ENCODE measurements around the gene HDAC4. TPM values are rescaled to one million over a fixed set of nuclear protein-coding genes. Genes with fewer than 3 reads are reported as not detected.
A peak's percentile ranks its signal among the peaks of the same experiment; 100 is the strongest.

Gene HDAC4
- total and polyA plus RNA-seq, 8 donors = 1.7 to 98.8 (median 24.5) TPM

- intact Hi-C loops (cut with DNase I; ENCODE audit: low total_unique reads) = no loop called here
- no peak for DNase-seq
- TF ChIP-seq POLR2A (IDR thresholded peaks at IDR 0.05) (no peak), EP300 (IDR thresholded peaks at IDR 0.05) (no peak), POLR2AphosphoS5 (IDR thresholded peaks at IDR 0.05) (no peak), CTCF (IDR thresholded peaks at IDR 0.05) (no peak)
- Histone ChIP-seq H3K4me3 (no peak overlapping the region), H3K27ac (peak overlapping the region in 1 of 5 donors; percentile 43), H3K4me1 (peaks cover 0 to 56% (median 19%) of the 10 kb centered on the region in 4 donors), H3K27me3 (no peaks in the 10 kb centered on the region), H3K9me3 (no peaks in the 10 kb centered on the region), H3K36me3 (no peaks in the 10 kb centered on the region)
- WGBS, 5 donors = 86 to 95% (median 94%) methylated on average over 11 of the region's 11 CpGs
Measured at GRCh38 chr2:239360008-239360407, 40.8 kb downstream of the HDAC4 start.

DNA sequence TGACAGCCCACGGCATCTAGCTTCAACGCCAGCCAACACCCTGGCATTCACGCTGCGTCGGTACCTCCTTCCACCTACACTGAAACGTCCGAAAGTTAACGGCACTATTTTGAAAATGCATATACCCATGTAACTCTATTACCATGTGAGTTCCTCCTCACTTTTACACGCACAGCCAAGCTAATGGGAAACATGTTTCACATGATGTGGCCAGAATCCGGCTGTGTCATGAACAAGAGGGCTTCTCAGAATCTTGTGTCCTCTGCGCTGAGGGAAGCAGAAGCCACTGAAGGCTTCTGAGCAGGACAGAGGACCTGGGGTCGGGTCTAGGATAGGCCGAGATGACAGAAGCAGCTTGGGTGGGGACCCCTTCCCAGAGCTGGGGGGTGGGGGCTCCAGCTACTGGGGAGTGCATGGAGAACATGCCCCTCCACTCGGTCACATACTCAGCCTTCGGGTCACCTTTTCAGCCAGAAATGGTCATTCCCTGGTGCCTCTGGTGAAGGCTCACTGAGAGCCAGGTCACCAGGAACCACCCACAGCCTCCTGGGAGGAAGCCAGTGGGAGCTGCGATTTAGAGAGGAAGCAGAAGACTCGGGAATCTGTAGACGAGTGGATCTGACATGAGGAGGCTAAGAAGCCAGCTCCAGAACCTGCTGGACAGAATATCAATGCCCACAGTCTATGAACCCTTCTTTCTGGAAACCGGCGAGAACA lies 41.5 kb downstream of the HDAC4 start:
- peak overlapping the region in 1 of 5 donors; percentile 43 for H3K27ac ChIP-seq
- no peak for DNase-seq
- H3K9me3 ChIP-seq = no peaks in the 10 kb centered on the region
- TF ChIP-seq POLR2A (IDR thresholded peaks at IDR 0.05) (no peak), POLR2AphosphoS5 (IDR thresholded peaks at IDR 0.05) (no peak), EP300 (IDR thresholded peaks at IDR 0.05) (no peak), CTCF (IDR thresholded peaks at IDR 0.05) (no peak)
- intact Hi-C loops (cut with DNase I; ENCODE audit: low total_unique reads) = no loop called here
- WGBS, 5 donors = 83 to 93% (median 91%) methylated on average over 19 to 20 of the region's 20 CpGs
- no peak overlapping the region for H3K4me3 ChIP-seq
- H3K27me3 ChIP-seq = no peaks in the 10 kb centered on the region
- H3K36me3 ChIP-seq = no peaks in the 10 kb centered on the region
- H3K4me1 ChIP-seq = peaks cover 0 to 51% (median 19%) of the 10 kb centered on the region in 4 donors

DNA sequence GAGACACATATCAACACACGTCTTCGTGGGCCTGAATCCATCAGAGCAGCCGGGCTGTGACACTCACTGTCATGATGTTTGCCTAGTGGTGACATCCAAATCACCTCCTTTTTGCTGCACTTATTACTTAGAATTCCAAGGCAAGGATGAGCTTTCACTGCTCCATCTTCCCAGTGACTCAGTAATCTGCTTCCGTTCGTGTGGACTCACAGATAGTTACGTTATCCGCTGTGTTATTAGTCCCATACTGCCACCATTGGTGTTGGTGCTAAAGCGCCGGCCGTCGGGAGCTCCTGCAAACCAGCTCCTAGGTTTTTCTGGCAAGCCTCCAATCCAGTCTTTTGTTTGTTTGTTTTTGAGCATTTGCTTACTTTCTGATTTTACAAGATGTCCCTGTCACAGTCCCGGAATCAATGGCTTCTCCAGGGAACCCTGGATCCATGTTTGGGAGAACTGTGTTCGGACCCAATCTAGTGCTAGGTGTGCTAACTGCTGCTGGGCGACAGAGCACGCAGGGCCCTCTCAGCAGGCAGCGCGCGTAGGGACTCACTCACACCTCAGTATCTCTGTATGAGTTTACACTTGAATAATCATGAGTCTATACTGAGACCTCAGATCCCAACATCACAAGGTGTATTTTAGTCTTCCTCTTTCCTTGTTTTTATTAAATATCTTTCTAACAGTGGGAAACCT lies 42.6 kb downstream of the HDAC4 start:
- intact Hi-C loops (cut with DNase I; ENCODE audit: low total_unique reads) = no loop called here
- Histone ChIP-seq H3K36me3 (no peaks in the 10 kb centered on the region), H3K4me1 (peaks cover 0 to 40% (median 19%) of the 10 kb centered on the region in 4 donors), H3K27ac (no peak overlapping the region), H3K4me3 (no peak overlapping the region), H3K9me3 (no peaks in the 10 kb centered on the region), H3K27me3 (no peaks in the 10 kb centered on the region)
- DNase-seq = no peak
- TF ChIP-seq POLR2A (IDR thresholded peaks at IDR 0.05) = no peak
- no peak for TF ChIP-seq EP300 (IDR thresholded peaks at IDR 0.05)
- TF ChIP-seq CTCF (IDR thresholded peaks at IDR 0.05) = no peak
- TF ChIP-seq POLR2AphosphoS5 (IDR thresholded peaks at IDR 0.05) = no peak
- WGBS, 5 donors = 86 to 94% (median 89%) methylated on average over 18 of the region's 18 CpGs

GRCh38 chr2:239355724-239356123 lies 45.1 kb downstream of the HDAC4 start:
- peaks cover 0 to 28% (median 15%) of the 10 kb centered on the region in 4 donors for H3K4me1 ChIP-seq
- no peak for DNase-seq
- TF ChIP-seq EP300 (IDR thresholded peaks at IDR 0.05) (no peak), CTCF (IDR thresholded peaks at IDR 0.05) (no peak), POLR2AphosphoS5 (IDR thresholded peaks at IDR 0.05) (no peak), POLR2A (IDR thresholded peaks at IDR 0.05) (no peak)
- H3K27me3 ChIP-seq = no peaks in the 10 kb centered on the region
- H3K9me3 ChIP-seq = no peaks in the 10 kb centered on the region
- WGBS, 5 donors = 67 to 86% (median 79%) methylated on average over 3 of the region's 3 CpGs
- H3K4me3 ChIP-seq = no peak overlapping the region
- H3K27ac ChIP-seq = peak overlapping the region in 2 of 5 donors; percentile 44 to 77
- H3K36me3 ChIP-seq = peaks cover 6 to 21% (median 19%) of the 10 kb centered on the region in 4 donors
- intact Hi-C loops (cut with DNase I; ENCODE audit: low total_unique reads) = no loop called here

Measured in stomach (tissue), 9 donors.